Uterus (tissue), 2 donors: ENCODE results near the gene UXT.
"Not testable (repeated sequence)": the region's sequence is repeated elsewhere in the genome, so short reads cannot be mapped to it uniquely, and the experiment has no call there.

Experiments used
- CTCF ChIP-seq, 4 experiments: fragments of 200-600 bp in 2 of 4; fragments of 450-650 bp in 2 of 4; sonication (generic) in 2 of 4; IDR thresholded peaks; one replicate each; pipeline ENCODE4 v1.5.1; 2016 to 2019; ENCODE audit warnings: antibody characterized with exemption in 4 of 4, mild to moderate bottlenecking in 2 of 4, moderate library complexity in 1 of 4
- POLR2A ChIP-seq, 2 donors: fragments of 450-650 bp; IDR thresholded peaks; one replicate each; pipeline ENCODE4 v1.6.1; 2016; ENCODE audit warnings: antibody characterized with exemption in 2 of 2, mild to moderate bottlenecking in 1 of 2, moderate library complexity in 1 of 2

GRCh38 chrX:47603125-47603524 is 55.9 kb downstream of the UXT start:
- not testable (repeated sequence) for TF ChIP-seq CTCF, POLR2A (IDR thresholded peaks at IDR 0.05)
